ENCODE data around the gene SLC37A4. TPM values are rescaled to one million over a fixed set of nuclear protein-coding genes. Genes with fewer than 3 reads are reported as not detected.

SLC37A4 gene
- total RNA-seq, 1 experiment from 2014 or later: 108 TPM

DNA sequence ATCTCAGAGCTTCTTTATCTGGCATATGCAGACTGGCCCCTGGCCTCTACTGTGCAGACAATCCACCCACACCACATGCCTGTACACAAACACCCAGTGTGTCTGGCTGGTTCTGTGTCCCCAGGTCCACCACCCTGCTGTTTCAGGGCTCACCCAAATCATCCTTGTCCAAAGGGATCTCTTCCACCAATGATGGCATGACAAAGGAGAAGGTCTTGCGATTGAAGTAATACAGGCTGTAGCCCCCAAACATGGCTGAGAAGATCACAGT lies 1.7 kb downstream of the SLC37A4 start:
- POLR2A ChIA-PET: interaction anchor here (1.2 to 1.4 kb wide), 3 partner anchors 8 to 56 kb away, joined by 3 to 6 read pairs (median 4); partner anchors contain the start of gene HMBS
- intact Hi-C loops (cut with micrococcal nuclease; ENCODE audit: unreplicated experiment): loop anchor here (1.0 kb wide), 1 partner anchor 31 kb away; the partner anchor contains the start of gene CENATAC
- Histone ChIP-seq H3K36me3 (ENCODE audit: control insufficient read depth, insufficient read depth, low read length) (peaks cover 18% of the 10 kb centered on the region), H3K4me3 (ENCODE audit: low read depth, low read length) (peak overlapping the region; percentile 95), H3K27me3 (replicated peaks; ENCODE audit: control insufficient read depth, insufficient read depth, low read length) (no peaks in the 10 kb centered on the region), H3K4me1 (peaks cover 52% of the 10 kb centered on the region), H3K9me3 (no peaks in the 10 kb centered on the region)
- peaks cover 61% of the 10 kb centered on the region for H3K36me3 Mint-ChIP-seq (ENCODE audit: insufficient read depth, unreplicated experiment)
- peak overlapping the region; percentile 93 for H3K4me3 Mint-ChIP-seq (ENCODE audit: unreplicated experiment)
- peak overlapping the region; percentile 90 for H3K27ac Mint-ChIP-seq (ENCODE audit: unreplicated experiment)
- DNase-seq: no peak
- TF ChIP-seq, protein P1, sequence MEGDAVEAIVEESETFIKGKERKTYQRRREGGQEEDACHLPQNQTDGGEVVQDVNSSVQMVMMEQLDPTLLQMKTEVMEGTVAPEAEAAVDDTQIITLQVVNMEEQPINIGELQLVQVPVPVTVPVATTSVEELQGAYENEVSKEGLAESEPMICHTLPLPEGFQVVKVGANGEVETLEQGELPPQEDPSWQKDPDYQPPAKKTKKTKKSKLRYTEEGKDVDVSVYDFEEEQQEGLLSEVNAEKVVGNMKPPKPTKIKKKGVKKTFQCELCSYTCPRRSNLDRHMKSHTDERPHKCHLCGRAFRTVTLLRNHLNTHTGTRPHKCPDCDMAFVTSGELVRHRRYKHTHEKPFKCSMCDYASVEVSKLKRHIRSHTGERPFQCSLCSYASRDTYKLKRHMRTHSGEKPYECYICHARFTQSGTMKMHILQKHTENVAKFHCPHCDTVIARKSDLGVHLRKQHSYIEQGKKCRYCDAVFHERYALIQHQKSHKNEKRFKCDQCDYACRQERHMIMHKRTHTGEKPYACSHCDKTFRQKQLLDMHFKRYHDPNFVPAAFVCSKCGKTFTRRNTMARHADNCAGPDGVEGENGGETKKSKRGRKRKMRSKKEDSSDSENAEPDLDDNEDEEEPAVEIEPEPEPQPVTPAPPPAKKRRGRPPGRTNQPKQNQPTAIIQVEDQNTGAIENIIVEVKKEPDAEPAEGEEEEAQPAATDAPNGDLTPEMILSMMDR (IDR thresholded peaks at IDR 0.05; ENCODE audit: insufficient read depth in 1 of 2, low read depth in 1 of 2, low read length in 1 of 2, severe bottlenecking in 1 of 2, unreplicated experiment in 1 of 2): no peak
- peaks cover 56% of the 10 kb centered on the region for H3K4me1 Mint-ChIP-seq (ENCODE audit: low read depth, unreplicated experiment)
- no peaks in the 10 kb centered on the region for H3K9me3 Mint-ChIP-seq (ENCODE audit: unreplicated experiment)
- no peaks in the 10 kb centered on the region for H3K27me3 Mint-ChIP-seq (ENCODE audit: insufficient read depth, unreplicated experiment)
- CTCF ChIA-PET: interaction anchor here (1.5 kb wide), 1 partner anchor 14 kb away, joined by 5 read pairs; no protein-coding TSS in a partner anchor
- BruUV-seq (replicated peaks): TSS peak; percentile 22

DNA sequence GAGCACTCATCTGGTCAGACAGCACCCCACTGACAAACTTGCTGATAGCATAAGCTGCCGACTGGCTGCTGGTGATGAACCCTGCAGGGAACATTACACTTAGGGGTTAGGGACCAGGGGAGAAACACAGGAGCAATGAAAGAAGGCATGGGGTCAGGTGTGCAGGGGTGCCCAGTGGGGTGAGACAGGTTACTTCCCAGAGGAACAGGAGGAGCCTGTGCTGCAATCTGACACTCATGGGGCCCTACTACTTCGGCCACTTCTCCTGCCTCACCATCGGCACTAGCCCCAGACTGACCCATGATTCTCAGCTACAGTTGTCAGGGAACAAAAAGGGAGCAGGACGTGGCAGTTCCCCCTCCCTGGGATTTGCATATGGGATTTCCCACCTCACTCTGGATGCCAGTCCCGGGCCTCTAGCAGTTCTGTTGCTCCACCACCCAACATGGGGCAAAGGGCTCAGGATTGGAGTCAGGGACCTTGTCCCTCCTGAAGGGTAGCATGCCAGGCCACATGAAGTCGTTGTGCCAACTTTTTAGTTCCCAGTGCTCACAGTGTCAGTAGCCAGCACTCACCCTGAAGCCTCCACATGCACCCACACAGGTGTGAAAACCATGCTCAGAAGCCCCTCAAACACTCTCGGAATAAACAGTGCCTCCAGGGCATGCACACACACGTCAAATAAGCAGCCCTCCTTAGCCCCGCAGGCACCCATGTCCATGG lies 2.2 kb downstream of the SLC37A4 start:
- H3K27me3 ChIP-seq (replicated peaks; ENCODE audit: control insufficient read depth, insufficient read depth, low read length): no peaks in the 10 kb centered on the region
- no peaks in the 10 kb centered on the region for H3K27me3 Mint-ChIP-seq (ENCODE audit: insufficient read depth, unreplicated experiment)
- no peaks in the 10 kb centered on the region for H3K9me3 ChIP-seq
- BruUV-seq (replicated peaks): no TSS peak
- H3K27ac Mint-ChIP-seq (ENCODE audit: unreplicated experiment): peak overlapping the region; percentile 90
- intact Hi-C loops (cut with micrococcal nuclease; ENCODE audit: unreplicated experiment): loop anchor here (1.0 kb wide), 1 partner anchor 30 kb away; the partner anchor contains the start of gene CENATAC
- TF ChIP-seq, protein P1 (IDR thresholded peaks at IDR 0.05; ENCODE audit: insufficient read depth in 1 of 2, low read depth in 1 of 2, low read length in 1 of 2, severe bottlenecking in 1 of 2, unreplicated experiment in 1 of 2): no peak
- peaks cover 18% of the 10 kb centered on the region for H3K36me3 ChIP-seq (ENCODE audit: control insufficient read depth, insufficient read depth, low read length)
- DNase-seq: no peak
- peaks cover 60% of the 10 kb centered on the region for H3K4me1 Mint-ChIP-seq (ENCODE audit: low read depth, unreplicated experiment)
- H3K4me1 ChIP-seq: peaks cover 57% of the 10 kb centered on the region
- H3K36me3 Mint-ChIP-seq (ENCODE audit: insufficient read depth, unreplicated experiment): peaks cover 66% of the 10 kb centered on the region
- ChIA-PET CTCF (no interaction called here), POLR2A (interaction anchor here (0.5 to 1.3 kb wide), 2 partner anchors 14 to 42 kb away, joined by 3 to 6 read pairs; no protein-coding TSS in a partner anchor)
- H3K4me3 ChIP-seq (ENCODE audit: low read depth, low read length): peak overlapping the region; percentile 95
- no peaks in the 10 kb centered on the region for H3K9me3 Mint-ChIP-seq (ENCODE audit: unreplicated experiment)
- peak overlapping the region; percentile 93 for H3K4me3 Mint-ChIP-seq (ENCODE audit: unreplicated experiment)

DNA sequence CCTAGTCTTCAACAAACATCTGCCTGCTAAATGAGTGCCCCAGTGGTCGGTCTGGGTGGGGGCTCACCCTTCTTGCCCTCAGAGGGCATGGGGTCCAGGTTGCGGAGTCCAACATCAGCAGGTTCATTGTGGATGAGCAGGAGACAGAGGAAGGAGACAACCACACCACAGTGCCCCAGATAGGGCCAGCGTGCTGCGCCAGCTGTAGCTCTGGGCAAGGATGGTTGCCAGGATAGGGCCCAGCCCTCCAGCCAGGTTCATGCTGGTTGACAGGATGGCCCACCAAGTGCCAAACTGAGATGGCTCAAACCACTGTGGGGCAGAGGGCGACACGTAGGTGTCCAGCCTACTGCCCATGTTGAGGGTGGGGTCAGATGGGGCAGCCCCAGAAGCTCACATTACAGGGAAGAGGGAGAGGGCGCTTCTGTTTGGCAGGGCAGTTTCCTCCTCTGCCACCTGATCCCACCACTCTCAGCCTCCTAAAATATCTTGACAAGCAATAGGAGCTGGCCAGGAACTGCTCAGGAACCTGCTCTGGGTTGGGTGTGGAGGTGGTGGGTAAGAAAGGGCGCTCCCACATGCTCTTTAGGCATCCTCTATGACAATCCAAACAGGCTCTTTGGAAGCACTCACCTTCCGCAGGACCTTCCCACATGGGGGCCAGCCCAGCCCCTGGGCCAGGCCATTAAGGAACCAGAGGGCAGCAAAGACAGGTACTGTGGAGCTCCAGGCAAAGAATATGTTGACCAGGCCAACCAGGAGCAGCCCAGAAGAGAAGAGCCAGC lies 2.9 kb downstream of the SLC37A4 start:
- TF ChIP-seq, protein P1 (IDR thresholded peaks at IDR 0.05; ENCODE audit: insufficient read depth in 1 of 2, low read depth in 1 of 2, low read length in 1 of 2, severe bottlenecking in 1 of 2, unreplicated experiment in 1 of 2): no peak
- no peak for DNase-seq
- Histone ChIP-seq H3K36me3 (ENCODE audit: control insufficient read depth, insufficient read depth, low read length) (peaks cover 21% of the 10 kb centered on the region), H3K4me1 (peaks cover 63% of the 10 kb centered on the region), H3K9me3 (no peaks in the 10 kb centered on the region), H3K27me3 (replicated peaks; ENCODE audit: control insufficient read depth, insufficient read depth, low read length) (no peaks in the 10 kb centered on the region), H3K4me3 (ENCODE audit: low read depth, low read length) (no peak overlapping the region; the same call in 1 of the 2 replicates)
- no TSS peak for BruUV-seq (replicated peaks)
- Mint-ChIP-seq H3K4me1 (ENCODE audit: low read depth, unreplicated experiment) (peaks cover 64% of the 10 kb centered on the region), H3K4me3 (ENCODE audit: unreplicated experiment) (peak overlapping the region; percentile 39), H3K9me3 (ENCODE audit: unreplicated experiment) (no peaks in the 10 kb centered on the region), H3K27ac (ENCODE audit: unreplicated experiment) (peak overlapping the region; percentile 90), H3K36me3 (ENCODE audit: insufficient read depth, unreplicated experiment) (peaks cover 74% of the 10 kb centered on the region), H3K27me3 (ENCODE audit: insufficient read depth, unreplicated experiment) (no peaks in the 10 kb centered on the region)
- POLR2A ChIA-PET: interaction anchor here (0.5 kb wide), 1 partner anchor 43 kb away, joined by 3 read pairs; no protein-coding TSS in a partner anchor
- intact Hi-C loops (cut with micrococcal nuclease; ENCODE audit: unreplicated experiment): no loop called here
- CTCF ChIA-PET: interaction anchor here (0.6 kb wide), 1 partner anchor 237 kb away, joined by 3 read pairs; the partner anchor contains the start of gene DDX6

Data from Caco-2 (cell line).